Measurements from ENCODE around the gene ERC2. TPM values are rescaled to one million over a fixed set of nuclear protein-coding genes. Genes with fewer than 3 reads are reported as not detected.
A peak's percentile ranks its signal among the peaks of the same experiment; 100 is the strongest.

Gene ERC2
- polyA plus RNA-seq, 1 experiment: 0.07 TPM

- H3K36me3 ChIP-seq (ENCODE audit: control insufficient read depth, insufficient read depth, low read length): no peaks in the 10 kb centered on the region
- TF ChIP-seq, protein P1, sequence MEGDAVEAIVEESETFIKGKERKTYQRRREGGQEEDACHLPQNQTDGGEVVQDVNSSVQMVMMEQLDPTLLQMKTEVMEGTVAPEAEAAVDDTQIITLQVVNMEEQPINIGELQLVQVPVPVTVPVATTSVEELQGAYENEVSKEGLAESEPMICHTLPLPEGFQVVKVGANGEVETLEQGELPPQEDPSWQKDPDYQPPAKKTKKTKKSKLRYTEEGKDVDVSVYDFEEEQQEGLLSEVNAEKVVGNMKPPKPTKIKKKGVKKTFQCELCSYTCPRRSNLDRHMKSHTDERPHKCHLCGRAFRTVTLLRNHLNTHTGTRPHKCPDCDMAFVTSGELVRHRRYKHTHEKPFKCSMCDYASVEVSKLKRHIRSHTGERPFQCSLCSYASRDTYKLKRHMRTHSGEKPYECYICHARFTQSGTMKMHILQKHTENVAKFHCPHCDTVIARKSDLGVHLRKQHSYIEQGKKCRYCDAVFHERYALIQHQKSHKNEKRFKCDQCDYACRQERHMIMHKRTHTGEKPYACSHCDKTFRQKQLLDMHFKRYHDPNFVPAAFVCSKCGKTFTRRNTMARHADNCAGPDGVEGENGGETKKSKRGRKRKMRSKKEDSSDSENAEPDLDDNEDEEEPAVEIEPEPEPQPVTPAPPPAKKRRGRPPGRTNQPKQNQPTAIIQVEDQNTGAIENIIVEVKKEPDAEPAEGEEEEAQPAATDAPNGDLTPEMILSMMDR (IDR thresholded peaks at IDR 0.05; ENCODE audit: insufficient read depth, low read depth, low read length): no peak
- H3K4me3 ChIP-seq (ENCODE audit: low read depth, low read length): no peak overlapping the region
- DNase-seq (ENCODE audit: low read depth): peak; percentile 15
- ChIA-PET CTCF (interaction anchor here (1.0 kb wide), 1 partner anchor 23 kb away, joined by 4 read pairs; no protein-coding TSS in a partner anchor), POLR2A (interaction anchor here (0.7 kb wide), 1 partner anchor 73 kb away, joined by 3 read pairs; no protein-coding TSS in a partner anchor)
- H3K27me3 ChIP-seq (ENCODE audit: control insufficient read depth, insufficient read depth, low read length): peaks cover 2% of the 10 kb centered on the region; the same call in 1 of the 2 replicates
These were observed 913.4 kb downstream of the ERC2 start for GRCh38 chr3:55554634-55555425.

GRCh38 chr3:55551644-55552043, 916.6 kb downstream of the ERC2 start:
- no peak overlapping the region for H3K4me3 ChIP-seq (ENCODE audit: low read depth, low read length)
- H3K36me3 ChIP-seq (ENCODE audit: control insufficient read depth, insufficient read depth, low read length): no peaks in the 10 kb centered on the region
- peaks cover 4% of the 10 kb centered on the region for H3K27me3 ChIP-seq (ENCODE audit: control insufficient read depth, insufficient read depth, low read length)
- no peak for DNase-seq (ENCODE audit: low read depth)
- TF ChIP-seq, protein P1 (IDR thresholded peaks at IDR 0.05; ENCODE audit: insufficient read depth, low read depth, low read length): no peak
- CTCF ChIA-PET: no interaction called here
- POLR2A ChIA-PET: no interaction called here

- H3K36me3 ChIP-seq (ENCODE audit: control insufficient read depth, insufficient read depth, low read length): no peaks in the 10 kb centered on the region
- ChIA-PET CTCF (interaction anchor here (0.6 to 3.4 kb wide), 12 partner anchors 10 to 789 kb away, joined by 3 to 16 read pairs (median 4); no protein-coding TSS in a partner anchor), POLR2A (no interaction called here)
- TF ChIP-seq, protein P1 (IDR thresholded peaks at IDR 0.05; ENCODE audit: insufficient read depth, low read depth, low read length): peak; percentile 56
- peak; percentile 23 for DNase-seq (ENCODE audit: low read depth)
- peaks cover 4% of the 10 kb centered on the region for H3K27me3 ChIP-seq (ENCODE audit: control insufficient read depth, insufficient read depth, low read length)
- no peak overlapping the region for H3K4me3 ChIP-seq (ENCODE audit: low read depth, low read length)
These were observed 919.1 kb downstream of the ERC2 start for GRCh38 chr3:55549177-55549576.

GRCh38 chr3:55546866-55547669, 921.2 kb downstream of the ERC2 start:
- POLR2A ChIA-PET: no interaction called here
- DNase-seq (ENCODE audit: low read depth): no peak
- CTCF ChIA-PET: interaction anchor here (0.6 to 3.4 kb wide), 4 partner anchors 14 to 49 kb away, joined by 4 to 16 read pairs (median 8); no protein-coding TSS in a partner anchor
- Histone ChIP-seq H3K36me3 (ENCODE audit: control insufficient read depth, insufficient read depth, low read length) (no peaks in the 10 kb centered on the region), H3K4me3 (ENCODE audit: low read depth, low read length) (no peak overlapping the region), H3K27me3 (ENCODE audit: control insufficient read depth, insufficient read depth, low read length) (peaks cover 4% of the 10 kb centered on the region)
- TF ChIP-seq, protein P1 (IDR thresholded peaks at IDR 0.05; ENCODE audit: insufficient read depth, low read depth, low read length): no peak

DNA sequence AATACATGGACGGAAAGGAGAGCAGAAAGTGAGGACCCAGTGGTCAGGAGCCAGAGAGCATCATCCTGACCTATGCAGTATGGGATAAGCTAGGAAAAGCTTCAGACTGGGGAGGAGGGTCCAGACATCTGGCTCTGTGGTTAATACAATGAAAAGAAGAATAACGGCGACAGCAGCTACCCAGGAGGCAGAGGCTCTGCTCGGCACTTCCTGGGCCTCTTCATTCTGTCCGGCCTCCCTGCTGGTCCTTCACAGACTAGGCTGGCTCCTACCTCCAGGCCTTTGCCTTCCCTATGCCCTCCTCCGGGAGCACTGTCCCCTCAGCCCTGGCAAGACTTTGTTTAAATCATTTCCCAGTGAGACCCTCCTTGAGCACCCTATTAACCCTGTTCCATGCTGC, 922.3 kb downstream of the ERC2 start:
- Histone ChIP-seq H3K36me3 (ENCODE audit: control insufficient read depth, insufficient read depth, low read length) (no peaks in the 10 kb centered on the region), H3K27me3 (ENCODE audit: control insufficient read depth, insufficient read depth, low read length) (peaks cover 4% of the 10 kb centered on the region)
- CTCF ChIA-PET: no interaction called here

More for the DNA sequence above, 922.3 kb downstream of the ERC2 start:
- POLR2A ChIA-PET: no interaction called here
- no peak overlapping the region for H3K4me3 ChIP-seq (ENCODE audit: low read depth, low read length)
- TF ChIP-seq, protein P1 (IDR thresholded peaks at IDR 0.05; ENCODE audit: insufficient read depth, low read depth, low read length): no peak
- no peak for DNase-seq (ENCODE audit: low read depth)
